Lower leg skin (tissue), 4 donors: ENCODE results near the gene GPR137. TPM values are rescaled to one million over a fixed set of nuclear protein-coding genes. Genes with fewer than 3 reads are reported as not detected.
A peak's percentile ranks its signal among the peaks of the same experiment; 100 is the strongest.

ENCODE experiments used
- DNase-seq, 2 donors: peaks; one replicate each; pipeline ENCODE4 v3.0.0-alpha.2; 2019; ENCODE audit warnings: low spot score in 2 of 2
- H3K4me3 ChIP-seq: fragments of 200-600 bp; sonication (generic); 2 replicates; pipeline ENCODE4 v1.5.1; 2017; ENCODE audit warnings: mild to moderate bottlenecking, low read depth; ENCODE audit not compliant: poor library complexity, severe bottlenecking
- POLR2A ChIP-seq, 2 donors: fragments of 450-650 bp; IDR thresholded peaks; one replicate each; pipeline ENCODE4 v1.6.1; 2016 to 2017; ENCODE audit warnings: antibody characterized with exemption in 2 of 2, mild to moderate bottlenecking in 1 of 2, moderate library complexity in 1 of 2
- WGBS, 2 donors: methylation state at CpG; one replicate each; pipeline ENCODE4 v1.1.5; 2018; 5-methylcytosine and 5-hydroxymethylcytosine counted together
- intact Hi-C: fragments of 100-400 bp; cut with DNase I; formaldehyde crosslinking; loops from one replicate; pipeline ENCODE4 v1.15.0; 2023; ENCODE audit warnings: low total_unique reads
- total RNA-seq, 4 donors: library from RNA; depleted of rRNA; stranded (reverse); fragments of >200 nt; gene quantifications; one replicate each; pipeline ENCODE4 v1.1.0, GENCODE V29; 2016
- TF ChIP-seq, protein P1 (sequence below), 3 donors: fragments of 450-650 bp; IDR thresholded peaks; one replicate each; pipeline ENCODE4 v1.5.1; 2016; ENCODE audit warnings: antibody characterized with exemption in 3 of 3, mild to moderate bottlenecking in 3 of 3, moderate library complexity in 2 of 3

Gene GPR137
- total RNA-seq, 4 donors from 2014 or later, result 12.2 to 31.6 (median 30.4) TPM

DNA sequence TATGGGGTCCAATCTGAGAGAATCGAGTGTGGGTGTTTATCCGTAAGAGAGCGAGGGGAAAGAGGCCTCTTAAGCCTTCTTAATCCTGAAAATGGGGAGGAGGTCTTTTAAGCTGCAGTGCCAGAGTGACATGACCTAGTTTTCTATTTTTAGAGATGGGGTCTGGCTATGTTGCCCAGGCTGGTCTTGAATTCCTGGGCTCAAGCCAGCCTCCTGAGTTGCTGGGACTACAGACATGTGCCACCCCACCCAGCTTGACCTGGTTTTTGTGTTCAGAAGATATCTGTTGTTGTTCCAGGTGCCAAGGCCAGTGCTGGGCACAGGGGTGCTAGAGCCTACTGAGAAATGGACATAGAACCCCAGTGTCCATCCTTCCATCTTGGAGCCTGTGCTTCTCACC lies 2.6 kb upstream of the GPR137 start:
- TF ChIP-seq, protein P1, sequence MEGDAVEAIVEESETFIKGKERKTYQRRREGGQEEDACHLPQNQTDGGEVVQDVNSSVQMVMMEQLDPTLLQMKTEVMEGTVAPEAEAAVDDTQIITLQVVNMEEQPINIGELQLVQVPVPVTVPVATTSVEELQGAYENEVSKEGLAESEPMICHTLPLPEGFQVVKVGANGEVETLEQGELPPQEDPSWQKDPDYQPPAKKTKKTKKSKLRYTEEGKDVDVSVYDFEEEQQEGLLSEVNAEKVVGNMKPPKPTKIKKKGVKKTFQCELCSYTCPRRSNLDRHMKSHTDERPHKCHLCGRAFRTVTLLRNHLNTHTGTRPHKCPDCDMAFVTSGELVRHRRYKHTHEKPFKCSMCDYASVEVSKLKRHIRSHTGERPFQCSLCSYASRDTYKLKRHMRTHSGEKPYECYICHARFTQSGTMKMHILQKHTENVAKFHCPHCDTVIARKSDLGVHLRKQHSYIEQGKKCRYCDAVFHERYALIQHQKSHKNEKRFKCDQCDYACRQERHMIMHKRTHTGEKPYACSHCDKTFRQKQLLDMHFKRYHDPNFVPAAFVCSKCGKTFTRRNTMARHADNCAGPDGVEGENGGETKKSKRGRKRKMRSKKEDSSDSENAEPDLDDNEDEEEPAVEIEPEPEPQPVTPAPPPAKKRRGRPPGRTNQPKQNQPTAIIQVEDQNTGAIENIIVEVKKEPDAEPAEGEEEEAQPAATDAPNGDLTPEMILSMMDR (IDR thresholded peaks at IDR 0.05), result no peak
- no peak for TF ChIP-seq POLR2A (IDR thresholded peaks at IDR 0.05)
- DNase-seq, result no peak
- intact Hi-C loops, result no loop called here
- no peak overlapping the region for H3K4me3 ChIP-seq
- 82 to 86% methylated on average over 3 of the region's 3 CpGs for WGBS, 2 donors

DNA sequence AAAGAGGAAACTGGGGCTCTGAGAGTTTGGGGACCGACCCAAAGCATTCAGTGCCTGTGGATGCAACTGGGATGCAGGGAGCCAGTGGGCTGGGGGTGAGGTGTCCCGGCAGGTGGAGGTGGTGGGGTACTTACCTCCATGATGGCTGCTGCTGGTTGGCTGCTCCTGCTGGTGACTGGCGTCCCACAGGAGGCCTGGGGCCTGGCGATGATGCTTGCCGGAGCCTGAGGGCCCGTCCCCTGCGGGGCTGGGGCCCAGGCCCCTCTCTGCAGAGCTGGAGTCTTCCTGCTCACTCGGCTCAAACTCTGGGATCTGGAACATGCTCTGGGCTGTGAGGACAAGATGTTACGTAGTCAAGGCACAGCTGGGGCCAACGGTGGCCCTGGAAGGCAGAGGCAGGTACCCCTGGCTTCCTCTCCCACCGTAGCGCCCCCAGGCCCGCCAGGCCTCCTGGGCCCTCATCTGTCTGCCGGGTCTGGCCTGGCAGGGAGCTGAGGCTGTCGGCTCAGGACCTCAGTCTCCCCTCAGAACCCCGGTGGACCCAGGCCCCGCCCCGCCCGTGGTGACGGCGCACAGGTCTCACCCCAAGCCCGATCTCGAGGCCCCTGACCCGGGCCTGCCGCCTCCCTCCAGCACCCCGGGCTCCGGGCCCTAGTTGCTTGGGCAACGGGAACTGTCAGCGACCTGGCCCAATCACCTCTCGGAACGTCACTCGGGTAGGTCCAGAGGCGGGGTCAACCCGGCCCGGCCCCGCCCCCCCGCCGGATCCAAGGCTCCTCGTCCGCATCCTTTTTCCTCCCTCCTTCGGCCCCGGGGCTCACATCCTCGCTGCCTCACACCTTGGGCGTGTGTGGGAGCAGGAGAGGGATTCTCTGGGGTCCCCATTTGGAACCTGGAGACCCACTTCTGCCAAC lies 1.3 kb upstream of the GPR137 start, which contains the start of gene BAD:
TSS of gene BAD (minus strand) at position 618 of the 914 bp plus-strand sequence. CDS start at position 321, 297 bp downstream.
- peak; percentile 95 to 99 for DNase-seq
- H3K4me3 ChIP-seq, result peak within 1 kb of the TSS; percentile 85
- 3% methylated on average over 27 to 37 of the region's 44 CpGs for WGBS, 2 donors
- TF ChIP-seq, protein P1 (IDR thresholded peaks at IDR 0.05), result no peak
- TF ChIP-seq POLR2A (IDR thresholded peaks at IDR 0.05), result no peak
- intact Hi-C loops, result no loop called here

DNA sequence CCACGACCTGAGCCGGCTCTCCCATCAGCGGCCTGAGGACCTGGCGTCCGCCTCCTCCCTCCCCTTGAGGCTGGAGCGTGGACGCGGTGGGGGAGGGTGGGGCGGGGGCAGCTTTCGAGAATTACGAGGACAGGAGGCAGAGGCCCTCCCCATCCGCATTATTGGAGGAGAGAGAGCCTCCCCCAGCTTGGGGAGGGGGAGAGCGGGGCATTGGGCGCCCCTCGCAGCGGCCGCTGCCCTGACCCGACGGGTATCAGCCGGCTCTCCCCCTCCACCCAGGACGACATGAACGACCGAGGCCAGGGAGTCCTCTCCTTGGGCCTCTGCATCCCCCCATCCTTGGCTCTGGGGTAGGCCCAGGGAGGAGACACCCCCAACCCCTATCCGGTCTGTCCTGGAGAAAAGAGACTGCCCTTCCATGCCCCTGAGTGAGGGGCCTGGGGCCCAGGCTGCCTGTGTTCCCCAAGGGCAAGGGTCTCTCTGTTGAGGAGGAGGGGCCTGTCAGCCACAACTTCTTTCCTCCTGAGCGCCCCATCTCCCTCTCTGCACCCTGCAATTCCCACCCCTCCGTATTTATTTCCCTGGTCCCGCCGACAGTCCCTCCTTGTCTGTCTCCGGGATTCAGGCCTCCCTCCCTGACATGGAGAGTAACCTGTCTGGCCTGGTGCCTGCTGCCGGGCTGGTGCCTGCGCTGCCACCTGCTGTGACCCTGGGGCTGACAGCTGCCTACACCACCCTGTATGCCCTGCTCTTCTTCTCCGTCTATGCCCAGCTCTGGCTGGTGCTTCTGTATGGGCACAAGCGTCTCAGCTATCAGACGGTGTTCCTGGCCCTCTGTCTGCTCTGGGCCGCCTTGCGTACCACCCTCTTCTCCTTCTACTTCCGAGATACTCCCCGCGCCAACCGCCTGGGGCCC lies 495 bp downstream of the GPR137 start:
- TF ChIP-seq, protein P1 (IDR thresholded peaks at IDR 0.05), result no peak
- no peak for TF ChIP-seq POLR2A (IDR thresholded peaks at IDR 0.05)
- WGBS, 2 donors, result 29 to 32% methylated on average over 28 to 29 of the region's 40 CpGs
- peak overlapping the region; percentile 85 for H3K4me3 ChIP-seq
- intact Hi-C loops, result no loop called here
- DNase-seq, result no peak

DNA sequence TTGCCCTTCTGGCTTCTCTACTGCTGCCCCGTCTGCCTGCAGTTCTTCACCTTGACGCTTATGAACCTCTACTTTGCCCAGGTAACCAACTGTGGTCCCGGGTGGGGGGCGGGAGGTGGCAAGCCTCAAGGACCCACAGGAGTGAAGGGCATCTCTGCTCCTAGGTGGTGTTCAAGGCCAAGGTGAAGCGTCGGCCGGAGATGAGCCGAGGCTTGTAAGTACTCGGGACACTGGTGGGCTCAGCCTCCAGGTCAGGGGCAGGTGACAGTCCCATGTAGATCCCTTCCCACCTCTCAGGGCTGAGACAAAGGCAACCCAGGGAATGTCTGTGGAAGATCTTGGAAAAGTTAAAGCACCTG lies 1.1 kb downstream of the GPR137 start:
- H3K4me3 ChIP-seq, result no peak overlapping the region
- intact Hi-C loops, result no loop called here
- DNase-seq, result no peak
- no peak for TF ChIP-seq POLR2A (IDR thresholded peaks at IDR 0.05)
- TF ChIP-seq, protein P1 (IDR thresholded peaks at IDR 0.05), result no peak
- WGBS, 2 donors, result 81 to 88% methylated on average over 9 of the region's 9 CpGs

DNA sequence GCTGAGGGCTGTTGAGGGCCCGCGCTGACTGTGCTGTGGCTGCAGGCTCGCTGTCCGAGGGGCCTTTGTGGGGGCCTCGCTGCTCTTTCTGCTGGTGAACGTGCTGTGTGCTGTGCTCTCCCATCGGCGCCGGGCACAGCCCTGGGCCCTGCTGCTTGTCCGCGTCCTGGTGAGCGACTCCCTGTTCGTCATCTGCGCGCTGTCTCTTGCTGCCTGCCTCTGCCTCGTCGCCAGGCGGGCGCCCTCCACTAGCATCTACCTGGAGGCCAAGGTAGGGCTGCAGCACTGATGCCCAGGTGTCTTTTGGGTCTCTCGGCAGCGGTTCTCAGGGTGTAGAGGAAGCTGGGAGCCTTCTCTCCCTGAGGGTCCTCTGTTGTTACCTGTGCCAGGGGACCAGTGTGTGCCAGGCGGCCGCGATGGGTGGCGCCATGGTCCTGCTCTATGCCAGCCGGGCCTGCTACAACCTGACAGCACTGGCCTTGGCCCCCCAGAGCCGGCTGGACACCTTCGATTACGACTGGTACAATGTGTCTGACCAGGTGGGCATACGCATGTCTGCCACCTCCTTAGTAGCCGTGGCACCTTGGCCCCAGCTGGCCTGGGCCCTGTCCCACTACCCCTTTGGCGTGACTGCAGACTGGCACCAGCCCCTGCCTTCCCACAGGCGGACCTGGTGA lies 2.2 kb downstream of the GPR137 start:
- 93 to 95% methylated on average over 26 to 31 of the region's 33 CpGs for WGBS, 2 donors
- H3K4me3 ChIP-seq, result no peak overlapping the region
- no peak for DNase-seq
- intact Hi-C loops, result no loop called here
- TF ChIP-seq POLR2A (IDR thresholded peaks at IDR 0.05), result no peak
- TF ChIP-seq, protein P1 (IDR thresholded peaks at IDR 0.05), result no peak
